Caco-2 (cell line): ENCODE results near the gene LRRC52. TPM values are rescaled to one million over a fixed set of nuclear protein-coding genes. Genes with fewer than 3 reads are reported as not detected.

Experiments
- BruUV-seq: library from RNA; stranded (reverse); fragments of 400-500 nt; replicated peaks from 2 replicates; lab custom pipeline; 2021; lab: Mats Ljungman, UMichigan
- CTCF ChIA-PET: fragments of 300-600 bp; sonication (Branson Sonifier 250); formaldehyde crosslinking; loops from one replicate; lab custom pipeline; 2022; ENCODE audit warnings: antibody characterized with exemption; lab: Charles Lee
- POLR2A ChIA-PET: fragments of 300-600 bp; sonication (Branson Sonifier 250); formaldehyde crosslinking; loops from one replicate; lab custom pipeline; 2022; ENCODE audit warnings: antibody characterized with exemption; lab: Charles Lee
- DNase-seq, 2 experiments: peaks; one replicate each; pipeline versions ENCODE4 v3.0.0 to v3.0.0-alpha.2; 2020 to 2022
- H3K27me3 ChIP-seq: replicated peaks from 2 replicates; pipeline ENCODE4 v1.6.0; 2011; ENCODE audit warnings: low read length; ENCODE audit not compliant: control insufficient read depth, insufficient read depth
- H3K36me3 ChIP-seq: 2 replicates; pipeline ENCODE4 v1.5.1; 2011; ENCODE audit warnings: low read length; ENCODE audit not compliant: control insufficient read depth, insufficient read depth
- H3K4me1 ChIP-seq: fragments of 250-450 bp; sonication (Bioruptor Pico); 2 replicates; pipeline ENCODE4 v1.5.1; 2020; ENCODE audit warnings: mild to moderate bottlenecking
- H3K4me3 ChIP-seq: 2 replicates; pipeline ENCODE4 v1.5.1; 2011; ENCODE audit warnings: low read depth, mild to moderate bottlenecking, control low read depth, low read length
- H3K9me3 ChIP-seq: fragments of 250-450 bp; sonication (Bioruptor Pico); 2 replicates; pipeline ENCODE4 v1.5.1; 2020; ENCODE audit warnings: mild to moderate bottlenecking, moderate library complexity
- H3K27ac Mint-ChIP-seq: one replicate; pipeline ENCODE4 v1.8.0; 2022; ENCODE audit warnings: mixed read lengths; ENCODE audit not compliant: unreplicated experiment
- H3K27me3 Mint-ChIP-seq: one replicate; pipeline ENCODE4 v1.8.0; 2022; ENCODE audit warnings: mixed read lengths; ENCODE audit not compliant: insufficient read depth, unreplicated experiment
- H3K36me3 Mint-ChIP-seq: one replicate; pipeline ENCODE4 v1.8.0; 2022; ENCODE audit warnings: mild to moderate bottlenecking, mixed read lengths; ENCODE audit not compliant: insufficient read depth, unreplicated experiment
- H3K4me1 Mint-ChIP-seq: one replicate; pipeline ENCODE4 v1.8.0; 2022; ENCODE audit warnings: low read depth, mixed read lengths; ENCODE audit not compliant: unreplicated experiment
- H3K4me3 Mint-ChIP-seq: one replicate; pipeline ENCODE4 v1.8.0; 2022; ENCODE audit warnings: mild to moderate bottlenecking, moderate library complexity, mixed read lengths; ENCODE audit not compliant: unreplicated experiment
- H3K9me3 Mint-ChIP-seq: one replicate; pipeline ENCODE4 v1.8.0; 2022; ENCODE audit warnings: mixed read lengths; ENCODE audit not compliant: unreplicated experiment
- intact Hi-C: fragments of 100-400 bp; cut with micrococcal nuclease; formaldehyde crosslinking; loops from one replicate; pipeline ENCODE4 v1.10.0; 2022; ENCODE audit not compliant: unreplicated experiment
- total RNA-seq: library from RNA; stranded (reverse); gene quantifications from 2 replicates; pipeline ENCODE4 v1.2.3, GENCODE V29; 2022
- TF ChIP-seq, protein P1 (sequence below), 2 experiments: fragments of 200-600 bp in 1 of 2; IDR thresholded peaks; 1 replicate in 1 of 2; 2 replicates in 1 of 2; pipeline versions ENCODE4 v1.5.1 to v1.8.0; 2011 to 2022; ENCODE audit warnings: antibody characterized with exemption in 1 of 2, control low read depth in 1 of 2, inconsistent platforms in 1 of 2, low read depth in 1 of 2, low read length in 1 of 2, mild to moderate bottlenecking in 1 of 2, moderate library complexity in 1 of 2; ENCODE audit not compliant: insufficient read depth in 1 of 2, severe bottlenecking in 1 of 2, unreplicated experiment in 1 of 2

Gene LRRC52
- total RNA-seq, 1 experiment from 2014 or later, result not detected

DNA sequence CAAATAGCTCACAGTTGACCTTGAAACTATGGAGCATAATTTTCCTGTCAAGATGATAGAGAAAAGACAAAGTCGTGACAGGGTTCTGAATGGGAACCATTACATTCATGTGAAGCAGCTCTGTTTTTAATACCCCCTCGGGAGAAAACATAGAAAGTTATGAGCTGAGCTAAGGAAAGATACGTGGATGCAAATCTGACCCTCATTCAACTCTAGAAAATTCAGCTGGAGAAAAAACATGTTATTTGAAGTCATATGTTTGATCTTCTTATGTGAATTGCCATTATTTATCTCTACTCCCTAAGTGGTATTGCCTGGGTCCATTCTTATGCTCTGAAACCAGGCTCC, 48.0 kb upstream of the LRRC52 start:
- Mint-ChIP-seq H3K27ac (no peak overlapping the region), H3K9me3 (no peaks in the 10 kb centered on the region), H3K27me3 (peaks cover 2% of the 10 kb centered on the region), H3K36me3 (no peaks in the 10 kb centered on the region), H3K4me1 (no peaks in the 10 kb centered on the region), H3K4me3 (no peak overlapping the region)
- ChIA-PET CTCF (no interaction called here), POLR2A (no interaction called here)
- DNase-seq, result no peak
- TF ChIP-seq, protein P1, sequence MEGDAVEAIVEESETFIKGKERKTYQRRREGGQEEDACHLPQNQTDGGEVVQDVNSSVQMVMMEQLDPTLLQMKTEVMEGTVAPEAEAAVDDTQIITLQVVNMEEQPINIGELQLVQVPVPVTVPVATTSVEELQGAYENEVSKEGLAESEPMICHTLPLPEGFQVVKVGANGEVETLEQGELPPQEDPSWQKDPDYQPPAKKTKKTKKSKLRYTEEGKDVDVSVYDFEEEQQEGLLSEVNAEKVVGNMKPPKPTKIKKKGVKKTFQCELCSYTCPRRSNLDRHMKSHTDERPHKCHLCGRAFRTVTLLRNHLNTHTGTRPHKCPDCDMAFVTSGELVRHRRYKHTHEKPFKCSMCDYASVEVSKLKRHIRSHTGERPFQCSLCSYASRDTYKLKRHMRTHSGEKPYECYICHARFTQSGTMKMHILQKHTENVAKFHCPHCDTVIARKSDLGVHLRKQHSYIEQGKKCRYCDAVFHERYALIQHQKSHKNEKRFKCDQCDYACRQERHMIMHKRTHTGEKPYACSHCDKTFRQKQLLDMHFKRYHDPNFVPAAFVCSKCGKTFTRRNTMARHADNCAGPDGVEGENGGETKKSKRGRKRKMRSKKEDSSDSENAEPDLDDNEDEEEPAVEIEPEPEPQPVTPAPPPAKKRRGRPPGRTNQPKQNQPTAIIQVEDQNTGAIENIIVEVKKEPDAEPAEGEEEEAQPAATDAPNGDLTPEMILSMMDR (IDR thresholded peaks at IDR 0.05; ENCODE audit: insufficient read depth in 1 of 2, low read depth in 1 of 2, low read length in 1 of 2, severe bottlenecking in 1 of 2, unreplicated experiment in 1 of 2), result no peak
- BruUV-seq, result no TSS peak
- no peaks in the 10 kb centered on the region for H3K9me3 ChIP-seq
- no peaks in the 10 kb centered on the region for H3K27me3 ChIP-seq
- intact Hi-C loops, result no loop called here
- H3K4me1 ChIP-seq, result no peaks in the 10 kb centered on the region
- no peak overlapping the region for H3K4me3 ChIP-seq
- no peaks in the 10 kb centered on the region for H3K36me3 ChIP-seq

DNA sequence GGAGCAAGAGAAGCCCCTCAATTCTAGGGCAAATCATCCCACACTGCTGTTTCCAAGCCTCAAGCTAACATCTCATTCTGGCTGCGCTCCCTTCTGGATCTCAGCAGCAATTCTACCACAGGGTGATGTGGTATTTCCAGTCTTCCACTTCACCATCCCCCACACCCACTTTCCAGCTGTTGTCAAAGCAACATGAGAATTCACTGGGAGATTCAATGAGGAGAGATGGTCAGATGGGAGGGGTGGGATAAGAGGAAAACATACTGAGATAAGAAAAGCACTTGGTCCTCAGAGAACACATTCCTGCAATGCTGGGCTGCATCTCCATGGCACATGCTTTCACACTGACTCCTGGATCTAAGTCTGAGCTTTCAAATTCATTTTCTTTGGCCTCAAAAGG, 47.3 kb upstream of the LRRC52 start:
- Histone ChIP-seq H3K4me3 (no peak overlapping the region), H3K9me3 (no peaks in the 10 kb centered on the region), H3K4me1 (no peaks in the 10 kb centered on the region), H3K27me3 (no peaks in the 10 kb centered on the region), H3K36me3 (no peaks in the 10 kb centered on the region)
- H3K27me3 Mint-ChIP-seq, result peaks cover 5% of the 10 kb centered on the region
- H3K4me3 Mint-ChIP-seq, result no peak overlapping the region
- no peaks in the 10 kb centered on the region for H3K36me3 Mint-ChIP-seq
- no peaks in the 10 kb centered on the region for H3K9me3 Mint-ChIP-seq
- H3K27ac Mint-ChIP-seq, result no peak overlapping the region
- POLR2A ChIA-PET, result no interaction called here
- no peak for DNase-seq
- no TSS peak for BruUV-seq
- TF ChIP-seq, protein P1 (IDR thresholded peaks at IDR 0.05; ENCODE audit: insufficient read depth in 1 of 2, low read depth in 1 of 2, low read length in 1 of 2, severe bottlenecking in 1 of 2, unreplicated experiment in 1 of 2), result no peak
- H3K4me1 Mint-ChIP-seq, result no peaks in the 10 kb centered on the region
- intact Hi-C loops, result no loop called here
- CTCF ChIA-PET, result interaction anchor here (0.6 kb wide), 1 partner anchor 41 kb away, joined by 3 read pairs; no protein-coding TSS in a partner anchor

DNA sequence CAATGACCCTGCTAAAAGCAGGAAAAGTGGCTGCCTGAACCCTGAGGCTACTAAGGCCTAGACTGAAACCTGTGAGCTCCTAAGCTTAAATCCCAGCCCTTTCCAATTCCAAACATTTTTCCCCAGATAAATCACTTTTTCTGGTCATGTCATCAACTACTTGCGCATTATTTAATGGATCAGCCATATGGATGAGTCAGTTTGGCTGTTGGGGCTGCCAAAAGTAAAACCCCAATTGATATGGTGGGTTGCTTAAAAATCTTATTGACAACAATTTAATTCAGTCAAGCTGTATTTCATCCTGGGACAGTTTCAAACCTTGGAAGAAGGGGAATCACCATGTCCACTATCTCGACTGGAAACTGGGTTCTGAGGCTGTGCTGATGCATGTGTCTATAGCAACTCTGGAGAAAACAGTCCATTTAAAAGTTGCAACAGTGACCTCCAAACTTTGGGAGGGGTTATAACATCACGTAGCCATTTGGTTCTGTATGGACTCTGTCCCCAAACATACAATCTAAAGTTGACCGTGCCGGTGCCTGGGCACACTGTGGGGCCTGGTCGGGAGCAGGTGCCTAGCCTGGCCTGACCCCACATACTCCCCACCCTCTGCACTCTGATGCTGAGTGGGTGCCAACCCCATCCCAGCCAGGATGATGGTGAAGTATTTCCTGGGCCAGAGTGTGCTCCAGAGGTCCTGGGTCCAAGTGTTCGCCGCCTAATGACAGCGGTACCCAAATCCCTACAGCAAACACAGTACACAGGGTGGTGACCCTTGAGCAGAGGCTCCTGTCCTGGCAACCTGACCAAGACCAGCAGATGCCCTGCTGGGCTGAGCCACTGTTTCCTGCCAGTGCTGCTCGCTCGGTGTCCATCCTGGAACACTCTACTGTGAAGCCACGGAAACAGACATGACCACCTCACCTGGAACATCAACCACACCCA, 46.5 kb upstream of the LRRC52 start:
- H3K9me3 Mint-ChIP-seq, result no peaks in the 10 kb centered on the region
- TF ChIP-seq, protein P1 (IDR thresholded peaks at IDR 0.05; ENCODE audit: insufficient read depth in 1 of 2, low read depth in 1 of 2, low read length in 1 of 2, severe bottlenecking in 1 of 2, unreplicated experiment in 1 of 2), result no peak
- H3K4me1 Mint-ChIP-seq, result no peaks in the 10 kb centered on the region
- H3K36me3 Mint-ChIP-seq, result no peaks in the 10 kb centered on the region
- intact Hi-C loops, result no loop called here
- CTCF ChIA-PET, result no interaction called here
- Histone ChIP-seq H3K27me3 (no peaks in the 10 kb centered on the region), H3K4me1 (no peaks in the 10 kb centered on the region), H3K36me3 (no peaks in the 10 kb centered on the region), H3K9me3 (no peaks in the 10 kb centered on the region), H3K4me3 (no peak overlapping the region)
- H3K27ac Mint-ChIP-seq, result no peak overlapping the region
- DNase-seq, result no peak
- H3K27me3 Mint-ChIP-seq, result peaks cover 6% of the 10 kb centered on the region
- POLR2A ChIA-PET, result no interaction called here
- no TSS peak for BruUV-seq
- H3K4me3 Mint-ChIP-seq, result no peak overlapping the region
